HL-60/S4 treated with phorbol 12-myristate 13-acetate at 8.2 ng/mL for 4 days and 3 days (cell line): Measurements from ENCODE around the gene CACNA1A.
"Not testable (repeated sequence)": the region's sequence is repeated elsewhere in the genome, so short reads cannot be mapped to it uniquely, and the experiment has no call there.

Source experiments
- in situ Hi-C: fragments of 300-500 bp; cut with MboI; formaldehyde crosslinking; loops from 2 replicates; pipeline ENCODE4 v1.15.0; 2022; ENCODE audit warnings: low sequenced_read_pairs

The CACNA1A gene

GRCh38 chr19:13366529-13367143, 139.6 kb downstream of the CACNA1A start:
- in situ Hi-C loops = no loop called here

GRCh38 chr19:13363954-13364353, 142.3 kb downstream of the CACNA1A start:
- in situ Hi-C loops = no loop called here

GRCh38 chr19:13363245-13363644, 143.0 kb downstream of the CACNA1A start:
- in situ Hi-C loops = no loop called here

GRCh38 chr19:13362668-13363067, 143.6 kb downstream of the CACNA1A start:
- in situ Hi-C loops = no loop called here

GRCh38 chr19:13361726-13362125, 144.6 kb downstream of the CACNA1A start:
- in situ Hi-C loops = not testable (repeated sequence)

- in situ Hi-C loops = no loop called here
Observed at GRCh38 chr19:13356686-13357280, 149.5 kb downstream of the CACNA1A start.

- in situ Hi-C loops = no loop called here
Observed at GRCh38 chr19:13356185-13356584, 150.1 kb downstream of the CACNA1A start.

GRCh38 chr19:13355356-13355755, 150.9 kb downstream of the CACNA1A start:
- in situ Hi-C loops = no loop called here

- in situ Hi-C loops = no loop called here
Observed at GRCh38 chr19:13353625-13354024, 152.7 kb downstream of the CACNA1A start.

- in situ Hi-C loops = no loop called here
Observed at GRCh38 chr19:13350759-13351158, 155.5 kb downstream of the CACNA1A start.

- in situ Hi-C loops = no loop called here
Observed at GRCh38 chr19:13350072-13350471, 156.2 kb downstream of the CACNA1A start.

- in situ Hi-C loops = no loop called here
Observed at GRCh38 chr19:13347367-13347766, 158.9 kb downstream of the CACNA1A start.

GRCh38 chr19:13343514-13343913, 162.8 kb downstream of the CACNA1A start:
- in situ Hi-C loops = no loop called here

- in situ Hi-C loops = no loop called here
Observed at GRCh38 chr19:13342672-13343071, 163.6 kb downstream of the CACNA1A start.

GRCh38 chr19:13339869-13340268, 166.4 kb downstream of the CACNA1A start:
- in situ Hi-C loops = no loop called here

GRCh38 chr19:13337181-13337580, 169.1 kb downstream of the CACNA1A start:
- in situ Hi-C loops = no loop called here

GRCh38 chr19:13334801-13335481, 171.3 kb downstream of the CACNA1A start:
- in situ Hi-C loops = no loop called here

GRCh38 chr19:13330285-13330684, 176.0 kb downstream of the CACNA1A start:
- in situ Hi-C loops = no loop called here

GRCh38 chr19:13329766-13330165, 176.5 kb downstream of the CACNA1A start:
- in situ Hi-C loops = no loop called here

- in situ Hi-C loops = no loop called here
Observed at GRCh38 chr19:13328241-13328640, 178.0 kb downstream of the CACNA1A start.

- in situ Hi-C loops = no loop called here
Observed at GRCh38 chr19:13319526-13319925, 186.8 kb downstream of the CACNA1A start.

- in situ Hi-C loops = no loop called here
Observed at GRCh38 chr19:13318190-13318589, 188.1 kb downstream of the CACNA1A start.
